Calu3 (cell line): ENCODE measurements around the gene FCER2. TPM values are rescaled to one million over a fixed set of nuclear protein-coding genes. Genes with fewer than 3 reads are reported as not detected.

Experiments
- BruUV-seq: library from RNA; stranded (reverse); fragments of 400-500 nt; replicated peaks from 2 replicates; lab custom pipeline; 2021; lab: Mats Ljungman, UMichigan
- CTCF ChIA-PET: fragments of 300-600 bp; sonication (Branson Sonifier 250); formaldehyde crosslinking; loops from one replicate; lab custom pipeline; 2022; ENCODE audit warnings: antibody characterized with exemption; lab: Charles Lee
- DNase-seq: peaks from one replicate; pipeline ENCODE4 v3.0.0; 2022
- H3K27ac Mint-ChIP-seq: one replicate; pipeline ENCODE4 v1.8.0; 2022; ENCODE audit warnings: mixed read lengths; ENCODE audit not compliant: unreplicated experiment
- H3K27me3 Mint-ChIP-seq: one replicate; pipeline ENCODE4 v1.8.0; 2022; ENCODE audit warnings: mixed read lengths; ENCODE audit not compliant: unreplicated experiment
- H3K36me3 Mint-ChIP-seq: one replicate; pipeline ENCODE4 v1.8.0; 2022; ENCODE audit warnings: mild to moderate bottlenecking, moderate library complexity, mixed read lengths; ENCODE audit not compliant: insufficient read depth, unreplicated experiment
- H3K4me1 Mint-ChIP-seq: one replicate; pipeline ENCODE4 v1.8.0; 2022; ENCODE audit warnings: mild to moderate bottlenecking, low read depth, mixed read lengths; ENCODE audit not compliant: unreplicated experiment
- H3K4me3 Mint-ChIP-seq: one replicate; pipeline ENCODE4 v1.8.0; 2022; ENCODE audit warnings: mild to moderate bottlenecking, low read depth, moderate library complexity, mixed read lengths; ENCODE audit not compliant: unreplicated experiment
- H3K9me3 Mint-ChIP-seq: one replicate; pipeline ENCODE4 v1.8.0; 2022; ENCODE audit warnings: low read depth, mixed read lengths; ENCODE audit not compliant: unreplicated experiment
- CTCF ChIP-seq: fragments of 200-600 bp; IDR thresholded peaks from one replicate; pipeline ENCODE4 v1.8.0; 2022; ENCODE audit warnings: antibody characterized with exemption; ENCODE audit not compliant: unreplicated experiment
- intact Hi-C: fragments of 100-400 bp; cut with micrococcal nuclease; formaldehyde crosslinking; loops from one replicate; pipeline ENCODE4 v1.10.0; 2022; ENCODE audit not compliant: unreplicated experiment
- total RNA-seq: library from RNA; stranded (reverse); gene quantifications from 2 replicates; pipeline ENCODE4 v1.2.3, GENCODE V29; 2022

FCER2 gene
- total RNA-seq, 1 experiment from 2014 or later: not detected

GRCh38 chr19:7638802-7639465 lies 63.0 kb downstream of the FCER2 start:
- Mint-ChIP-seq H3K27ac (no peak overlapping the region), H3K4me1 (no peaks in the 10 kb centered on the region), H3K27me3 (no peaks in the 10 kb centered on the region), H3K9me3 (peaks cover 3% of the 10 kb centered on the region), H3K36me3 (peaks cover 37% of the 10 kb centered on the region), H3K4me3 (no peak overlapping the region)
- CTCF ChIA-PET: no interaction called here
- intact Hi-C loops: no loop called here
- no peak for TF ChIP-seq CTCF
- BruUV-seq: no TSS peak
- DNase-seq: no peak

Other genes starting within 250 kb of the FCER2 start
- gene PEX11G, start 213.1 kb downstream of the FCER2 start, total RNA-seq: 1.3 and 3.4 TPM in 2 replicates
- gene ZNF358, start 186.0 kb downstream of the FCER2 start, total RNA-seq: 22.6 and 23.8 TPM in 2 replicates
- 13.1 TPM in 2 replicates for gene MCOLN1, start 179.5 kb downstream of the FCER2 start, total RNA-seq
- gene PNPLA6, start 166.4 kb downstream of the FCER2 start, total RNA-seq: 51.3 and 60.1 TPM in 2 replicates
- gene CAMSAP3, start 106.3 kb downstream of the FCER2 start, total RNA-seq: 26.0 and 30.3 TPM in 2 replicates
- gene XAB2, start 72.6 kb downstream of the FCER2 start, total RNA-seq: 33.0 and 36.5 TPM in 2 replicates
- 77.6 and 81.3 TPM in 2 replicates for gene PET100, start 72.3 kb downstream of the FCER2 start, total RNA-seq
- gene PCP2, start 68.4 kb downstream of the FCER2 start, total RNA-seq: not detected in 2 replicates
- gene STXBP2, start 65.0 kb downstream of the FCER2 start, total RNA-seq: 132 and 150 TPM in 2 replicates
- gene RETN, start 33.1 kb downstream of the FCER2 start, total RNA-seq: not detected in 2 replicates
- not detected in 2 replicates for gene MCEMP1, start 25.0 kb downstream of the FCER2 start, total RNA-seq
- gene TRAPPC5, start 21.3 kb downstream of the FCER2 start, total RNA-seq: 82.4 and 87.3 TPM in 2 replicates
- gene CLEC4G, start 30.0 kb upstream of the FCER2 start, total RNA-seq: not detected in 2 replicates
- not detected in 2 replicates for gene CD209, start 45.4 kb upstream of the FCER2 start, total RNA-seq
- gene CLEC4M, start 61.1 kb upstream of the FCER2 start, total RNA-seq: not detected in 2 replicates
- 12.2 and 12.5 TPM in 2 replicates for gene EVI5L, start 128.1 kb upstream of the FCER2 start, total RNA-seq
- 10.8 and 11.7 TPM in 2 replicates for gene PRR36, start 172.3 kb upstream of the FCER2 start, total RNA-seq
- 8.0 and 9.1 TPM in 2 replicates for gene LRRC8E, start 186.4 kb upstream of the FCER2 start, total RNA-seq
- gene MAP2K7, start 201.7 kb upstream of the FCER2 start, total RNA-seq: 27.0 and 28.0 TPM in 2 replicates
- gene TGFBR3L, start 212.7 kb upstream of the FCER2 start, total RNA-seq: 0.94 and 1.6 TPM in 2 replicates
- gene SNAPC2, start 218.2 kb upstream of the FCER2 start, total RNA-seq: 12.1 and 16.4 TPM in 2 replicates
- gene CTXN1, start 224.0 kb upstream of the FCER2 start, total RNA-seq: 12.0 and 12.2 TPM in 2 replicates
- gene TIMM44, start 241.5 kb upstream of the FCER2 start, total RNA-seq: 55.0 and 57.8 TPM in 2 replicates